DMS 273 (cell line): ENCODE results near the gene PHACTR1.
A peak's percentile ranks its signal among the peaks of the same experiment; 100 is the strongest.
"Not testable (repeated sequence)": the region's sequence is repeated elsewhere in the genome, so short reads cannot be mapped to it uniquely, and the experiment has no call there.

Source experiments
- DNase-seq: peaks from one replicate; lab custom pipeline; 2025; ENCODE audit not compliant: unreplicated experiment; lab: John Stamatoyannopoulos, UW

Gene PHACTR1

GRCh38 chr6:12943549-12943948 lies 227.0 kb downstream of the PHACTR1 start:
- no peak for DNase-seq

GRCh38 chr6:12944001-12944400 lies 227.4 kb downstream of the PHACTR1 start:
- no peak for DNase-seq

- not testable (repeated sequence) for DNase-seq
Measured at GRCh38 chr6:12944528-12944927, 228.0 kb downstream of the PHACTR1 start.

- DNase-seq: no peak
Measured at GRCh38 chr6:12947151-12947871, 230.7 kb downstream of the PHACTR1 start.

GRCh38 chr6:12947967-12948366 lies 231.4 kb downstream of the PHACTR1 start:
- DNase-seq: no peak

- DNase-seq: no peak
Measured at GRCh38 chr6:12950976-12951375, 234.4 kb downstream of the PHACTR1 start.

GRCh38 chr6:12951415-12951814 lies 234.8 kb downstream of the PHACTR1 start:
- DNase-seq: no peak

GRCh38 chr6:12952318-12952717 lies 235.8 kb downstream of the PHACTR1 start:
- DNase-seq: no peak

- no peak for DNase-seq
Measured at GRCh38 chr6:12955956-12956355, 239.4 kb downstream of the PHACTR1 start.

- no peak for DNase-seq
Measured at GRCh38 chr6:12956991-12957320, 240.4 kb downstream of the PHACTR1 start.

- DNase-seq: peak; percentile 10
Measured at GRCh38 chr6:12957321-12958051, 240.9 kb downstream of the PHACTR1 start.

- no peak for DNase-seq
Measured at GRCh38 chr6:12958052-12958706, 241.6 kb downstream of the PHACTR1 start.

GRCh38 chr6:12961761-12962160 lies 245.2 kb downstream of the PHACTR1 start:
- DNase-seq: no peak

- no peak for DNase-seq
Measured at GRCh38 chr6:12962529-12962928, 246.0 kb downstream of the PHACTR1 start.

GRCh38 chr6:12962987-12963386 lies 246.4 kb downstream of the PHACTR1 start:
- no peak for DNase-seq

GRCh38 chr6:12963567-12963966 lies 247.0 kb downstream of the PHACTR1 start:
- DNase-seq: no peak

GRCh38 chr6:12967686-12968085 lies 251.1 kb downstream of the PHACTR1 start:
- no peak for DNase-seq

- no peak for DNase-seq
Measured at GRCh38 chr6:12968290-12968689, 251.7 kb downstream of the PHACTR1 start.

GRCh38 chr6:12968839-12969558 lies 252.4 kb downstream of the PHACTR1 start:
- DNase-seq: no peak

- DNase-seq: no peak
Measured at GRCh38 chr6:12969966-12970365, 253.4 kb downstream of the PHACTR1 start.

- no peak for DNase-seq
Measured at GRCh38 chr6:12973386-12973785, 256.8 kb downstream of the PHACTR1 start.
